ENCODE measurements around the gene PCDHGB7. TPM values are rescaled to one million over a fixed set of nuclear protein-coding genes. Genes with fewer than 3 reads are reported as not detected.

PCDHGB7 gene
- total RNA-seq, 4 donors from 2014 or later = 7.0 to 10.1 (median 9.1) TPM

DNA sequence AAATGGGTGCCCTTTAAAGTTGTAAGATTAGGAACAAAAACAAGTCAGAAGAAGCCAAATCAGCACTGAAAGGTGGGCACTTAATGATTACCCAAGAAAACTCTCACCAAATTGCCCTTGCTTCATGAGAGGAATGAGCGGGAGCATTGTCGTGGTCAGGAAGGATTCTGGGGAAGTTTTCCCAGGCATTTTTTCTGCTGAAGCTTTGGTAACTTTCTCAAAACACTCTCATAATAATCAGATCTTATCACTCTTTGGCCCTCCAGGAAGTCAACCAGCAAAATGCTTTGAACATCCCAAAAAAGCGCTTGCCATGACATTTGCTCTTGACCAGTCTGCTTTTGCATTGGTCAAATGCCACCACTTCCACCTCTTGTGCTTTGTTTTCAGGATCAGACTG is 47.9 kb downstream of the PCDHGB7 start:
- DNase-seq = no peak
- Histone ChIP-seq H3K36me3 (no peaks in the 10 kb centered on the region), H3K4me3 (no peak overlapping the region), H3K4me1 (no peaks in the 10 kb centered on the region), H3K27ac (no peak overlapping the region), H3K27me3 (no peaks in the 10 kb centered on the region), H3K9me3 (peaks cover 0 to 3% of the 10 kb centered on the region in 2 donors)
- intact Hi-C loops (cut with DNase I; ENCODE audit: low total_unique reads) (no loop called here), in situ Hi-C loops (cut with MboI; ENCODE audit: low pct_ligation_motif_present in 1 of 4, low pct_unique_long_range_greater_than_20kb in 1 of 4, low sequenced_read_pairs in 3 of 4) (no loop called here)
- 98 to 100% methylated on average over 1 to 3 of the region's 3 CpGs for WGBS, 2 donors (ENCODE audit: low coverage in 1 of 2)
- TF ChIP-seq POLR2A (IDR thresholded peaks at IDR 0.05) = no peak

Other genes with a start within 250 kb of the PCDHGB7 start
- 1 to 10 TPM in 1 of 4 donors, under 1 TPM in 3; 0.37 to 1.6 (median 0.67) TPM for gene PCDHB7, start 245.0 kb upstream of the PCDHGB7 start, total RNA-seq
- gene PCDHB8, start 239.9 kb upstream of the PCDHGB7 start, total RNA-seq = under 1 TPM in 2 of 4 donors, not detected in 2; 0.14 to 0.16 TPM
- gene PCDHB16, start 235.3 kb upstream of the PCDHGB7 start, total RNA-seq = 1 to 10 TPM in 1 of 4 donors, under 1 TPM in 3; 0.20 to 1.6 (median 0.65) TPM
- gene PCDHB9, start 230.5 kb upstream of the PCDHGB7 start, total RNA-seq = 1 to 10 TPM in 1 of 4 donors, under 1 TPM in 2, not detected in 1; 0.40 to 1.6 (median 0.64) TPM
- 1 to 10 TPM in 1 of 4 donors, under 1 TPM in 2, not detected in 1; 0.68 to 1.1 (median 0.79) TPM for gene PCDHB10, start 225.3 kb upstream of the PCDHGB7 start, total RNA-seq
- 1 to 10 TPM in 1 of 4 donors, under 1 TPM in 3; 0.20 to 1.5 (median 0.61) TPM for gene PCDHB11, start 218.1 kb upstream of the PCDHGB7 start, total RNA-seq
- 1 to 10 TPM in 2 of 4 donors, under 1 TPM in 2; 0.40 to 1.9 (median 1.1) TPM for gene PCDHB12, start 209.0 kb upstream of the PCDHGB7 start, total RNA-seq
- gene PCDHB13, start 203.8 kb upstream of the PCDHGB7 start, total RNA-seq = 1 to 10 TPM; 1.8 to 4.1 (median 2.5) TPM
- gene PCDHB14, start 194.3 kb upstream of the PCDHGB7 start, total RNA-seq = 1 to 10 TPM; 1.4 to 3.3 (median 2.8) TPM
- gene PCDHB15, start 172.3 kb upstream of the PCDHGB7 start, total RNA-seq = 1 to 10 TPM in 3 of 4 donors, under 1 TPM in 1; 0.75 to 5.6 (median 1.1) TPM
- gene SLC25A2, start 113.6 kb upstream of the PCDHGB7 start, total RNA-seq = 1 to 10 TPM in 2 of 4 donors, not detected in 2; 1.4 to 1.8 TPM
- gene TAF7, start 96.9 kb upstream of the PCDHGB7 start, total RNA-seq = 10 to 100 TPM; 41.9 to 62.5 (median 50.3) TPM
- under 1 TPM in 2 of 4 donors, not detected in 2; 0.55 to 0.64 TPM for gene PCDHGA1, start 87.2 kb upstream of the PCDHGB7 start, total RNA-seq
- 1 to 10 TPM in 3 of 4 donors, under 1 TPM in 1; 0.68 to 1.9 (median 1.6) TPM for gene PCDHGA2, start 78.9 kb upstream of the PCDHGB7 start, total RNA-seq
- gene PCDHGA3, start 73.8 kb upstream of the PCDHGB7 start, total RNA-seq = 1 to 10 TPM in 2 of 4 donors, under 1 TPM in 2; 0.55 to 4.9 (median 1.1) TPM
- 10 to 100 TPM in 1 of 4 donors, 1 to 10 TPM in 2, under 1 TPM in 1; 0.96 to 10.5 (median 3.4) TPM for gene PCDHGB1, start 67.6 kb upstream of the PCDHGB7 start, total RNA-seq
- gene PCDHGA4, start 62.7 kb upstream of the PCDHGB7 start, total RNA-seq = 10 to 100 TPM in 1 of 4 donors, 1 to 10 TPM in 2, not detected in 1; 1.4 to 18.0 (median 1.6) TPM
- gene PCDHGB2, start 57.7 kb upstream of the PCDHGB7 start, total RNA-seq = 10 to 100 TPM in 1 of 4 donors, 1 to 10 TPM in 3; 2.1 to 12.7 (median 3.2) TPM
- gene PCDHGA5, start 53.5 kb upstream of the PCDHGB7 start, total RNA-seq = 1 to 10 TPM in 3 of 4 donors, not detected in 1; 2.5 to 4.1 (median 3.4) TPM
- gene PCDHGB3, start 47.4 kb upstream of the PCDHGB7 start, total RNA-seq = 1 to 10 TPM; 1.4 to 3.8 (median 2.6) TPM
- gene PCDHGA6, start 43.8 kb upstream of the PCDHGB7 start, total RNA-seq = 1 to 10 TPM; 2.4 to 7.5 (median 3.7) TPM
- gene PCDHGA7, start 34.9 kb upstream of the PCDHGB7 start, total RNA-seq = 1 to 10 TPM; 2.0 to 8.6 (median 3.2) TPM
- gene PCDHGB4, start 30.0 kb upstream of the PCDHGB7 start, total RNA-seq = 1 to 10 TPM in 2 of 4 donors, under 1 TPM in 2; 0.40 to 4.4 (median 2.4) TPM
- 10 to 100 TPM in 1 of 4 donors, 1 to 10 TPM in 3; 1.5 to 11.5 (median 2.5) TPM for gene PCDHGA8, start 25.0 kb upstream of the PCDHGB7 start, total RNA-seq
- gene PCDHGB5, start 19.7 kb upstream of the PCDHGB7 start, total RNA-seq = 10 to 100 TPM in 2 of 4 donors, 1 to 10 TPM in 2; 5.3 to 23.3 (median 9.2) TPM
- gene PCDHGA9, start 14.9 kb upstream of the PCDHGB7 start, total RNA-seq = 1 to 10 TPM; 1.2 to 4.6 (median 3.4) TPM
- gene PCDHGB6, start 9.7 kb upstream of the PCDHGB7 start, total RNA-seq = 1 to 10 TPM; 1.9 to 5.9 (median 4.7) TPM
- 1 to 10 TPM; 4.0 to 6.5 (median 6.1) TPM for gene PCDHGA10, start 4.7 kb upstream of the PCDHGB7 start, total RNA-seq
- gene PCDHGA11, start 3.4 kb downstream of the PCDHGB7 start, total RNA-seq = 1 to 10 TPM; 2.6 to 5.8 (median 4.4) TPM
- gene PCDHGA12, start 12.8 kb downstream of the PCDHGB7 start, total RNA-seq = 10 to 100 TPM in 1 of 4 donors, 1 to 10 TPM in 3; 1.6 to 14.2 (median 4.8) TPM
- 10 to 100 TPM in 3 of 4 donors, 1 to 10 TPM in 1; 6.0 to 17.0 (median 13.6) TPM for gene PCDHGC3, start 58.3 kb downstream of the PCDHGB7 start, total RNA-seq
- gene PCDHGC4, start 67.4 kb downstream of the PCDHGB7 start, total RNA-seq = 10 to 100 TPM in 1 of 4 donors, 1 to 10 TPM in 3; 1.8 to 26.5 (median 2.7) TPM
- gene PCDHGC5, start 71.4 kb downstream of the PCDHGB7 start, total RNA-seq = 1 to 10 TPM in 2 of 4 donors, under 1 TPM in 2; 0.20 to 2.5 (median 1.0) TPM
- 100 to 1,000 TPM in 1 of 4 donors, 10 to 100 TPM in 3; 55.4 to 150 (median 91.4) TPM for gene DIAPH1, start 201.3 kb downstream of the PCDHGB7 start, total RNA-seq
- gene HDAC3, start 219.2 kb downstream of the PCDHGB7 start, total RNA-seq = 10 to 100 TPM; 12.7 to 45.1 (median 40.2) TPM
- 10 to 100 TPM in 1 of 4 donors, 1 to 10 TPM in 3; 4.4 to 19.1 (median 7.5) TPM for gene RELL2, start 219.3 kb downstream of the PCDHGB7 start, total RNA-seq
- gene FCHSD1, start 233.7 kb downstream of the PCDHGB7 start, total RNA-seq = 10 to 100 TPM; 26.1 to 69.9 (median 43.1) TPM

All from transverse colon (tissue), 4 donors.